MM.1S (cell line): ENCODE measurements around the gene METTL21A.

ENCODE experiments used
- DNase-seq: peaks from one replicate; pipeline ENCODE4 v3.0.0-alpha.2; 2015
- H2AFZ ChIP-seq: fragments of 300-600 bp; sonication (generic); 2 replicates; pipeline ENCODE4 v1.6.0; 2016; ENCODE audit warnings: antibody characterized with exemption, low read length
- H3F3A ChIP-seq: fragments of 300-600 bp; sonication (generic); 2 replicates; pipeline ENCODE4 v1.6.1; 2016; ENCODE audit warnings: mild to moderate bottlenecking, antibody characterized with exemption, low read length, moderate library complexity, mixed read lengths; ENCODE audit not compliant: insufficient read depth
- H3K27ac ChIP-seq: fragments of 300-600 bp; sonication (generic); 2 replicates; pipeline ENCODE4 v1.5.1; 2016; ENCODE audit warnings: mild to moderate bottlenecking, low read length
- H3K27me3 ChIP-seq: fragments of 300-600 bp; sonication (generic); replicated peaks from 2 replicates; pipeline ENCODE4 v1.6.0; 2016; ENCODE audit warnings: low read length; ENCODE audit not compliant: insufficient read depth
- H3K36me3 ChIP-seq: fragments of 300-600 bp; sonication (generic); replicated peaks from 2 replicates; pipeline ENCODE4 v1.6.1; 2016; ENCODE audit warnings: mild to moderate bottlenecking, low read length, mixed read lengths; ENCODE audit not compliant: insufficient read depth
- H3K4me1 ChIP-seq: fragments of 300-600 bp; sonication (generic); 2 replicates; pipeline ENCODE4 v1.6.1; 2016; ENCODE audit warnings: low read length, mixed read lengths
- H3K4me2 ChIP-seq: fragments of 300-600 bp; sonication (generic); 2 replicates; pipeline ENCODE4 v1.6.0; 2016; ENCODE audit warnings: low read depth, low read length
- H3K4me3 ChIP-seq: fragments of 300-600 bp; sonication (generic); 2 replicates; pipeline ENCODE4 v1.5.1; 2016; ENCODE audit warnings: low read length, mixed read lengths
- H3K79me2 ChIP-seq: fragments of 300-600 bp; sonication (generic); 2 replicates; pipeline ENCODE4 v1.6.1; 2016; ENCODE audit warnings: mixed run types, low read length, mixed read lengths
- H3K9ac ChIP-seq: fragments of 300-600 bp; sonication (generic); 2 replicates; pipeline ENCODE4 v1.6.1; 2016; ENCODE audit warnings: low read length, mixed read lengths
- H3K9me2 ChIP-seq: fragments of 300-600 bp; sonication (generic); replicated peaks from 2 replicates; pipeline ENCODE4 v1.6.1; 2016; ENCODE audit warnings: mild to moderate bottlenecking, low read length, mixed read lengths; ENCODE audit not compliant: insufficient read depth
- H3K9me3 ChIP-seq: fragments of 300-600 bp; sonication (generic); replicated peaks from 2 replicates; pipeline ENCODE4 v1.6.1; 2016; ENCODE audit warnings: mild to moderate bottlenecking, low read length, mixed read lengths; ENCODE audit not compliant: insufficient read depth
- H4K20me1 ChIP-seq: fragments of 300-600 bp; sonication (generic); 2 replicates; pipeline ENCODE4 v1.6.1; 2016; ENCODE audit warnings: mild to moderate bottlenecking, low read length, moderate library complexity, mixed read lengths; ENCODE audit not compliant: insufficient read depth
- CTCF ChIP-seq: fragments of 300-600 bp; sonication (generic); IDR thresholded peaks from 2 replicates; pipeline ENCODE4 v1.5.1; 2016; ENCODE audit warnings: antibody characterized with exemption, low read length, mixed read lengths
- EZH2 ChIP-seq: fragments of 300-600 bp; sonication (generic); optimal IDR thresholded peaks from 2 replicates; pipeline ENCODE3; 2017; ENCODE audit warnings: low read depth, mild to moderate bottlenecking, antibody characterized with exemption, low read length, mixed read lengths
- EZH2phosphoT487 ChIP-seq: fragments of 300-600 bp; sonication (generic); IDR thresholded peaks from 2 replicates; pipeline ENCODE4 v1.6.1; 2018; ENCODE audit warnings: antibody characterized with exemption, low read length

METTL21A gene

GRCh38 chr2:207662203-207662602 lies 37.0 kb upstream of the METTL21A start:
- Histone ChIP-seq H3K4me2 (no peak overlapping the region), H3K9me3 (no peaks in the 10 kb centered on the region), H2AFZ (no peak overlapping the region), H3K27ac (peak overlapping the region; percentile 17; the same call in 1 of the 2 replicates), H3K4me1 (no peaks in the 10 kb centered on the region), H3K9ac (no peak overlapping the region), H3K36me3 (no peaks in the 10 kb centered on the region), H3K4me3 (no peak overlapping the region), H3K79me2 (no peaks in the 10 kb centered on the region), H3F3A (no peaks in the 10 kb centered on the region), H3K9me2 (no peaks in the 10 kb centered on the region), H3K27me3 (no peaks in the 10 kb centered on the region), H4K20me1 (no peaks in the 10 kb centered on the region)
- peak; percentile 42 for DNase-seq
- TF ChIP-seq CTCF (no peak), EZH2 (no peak), EZH2phosphoT487 (no peak)

GRCh38 chr2:207660994-207661393 lies 35.8 kb upstream of the METTL21A start:
- Histone ChIP-seq H2AFZ (0 out of 2 replicates have a peak overlapping the region, but pooled peaks have one; percentile 9), H3K27ac (no peak overlapping the region), H3K4me3 (no peak overlapping the region), H3K4me1 (no peaks in the 10 kb centered on the region), H3K36me3 (no peaks in the 10 kb centered on the region), H3K9me3 (no peaks in the 10 kb centered on the region), H3F3A (no peaks in the 10 kb centered on the region), H3K9ac (no peak overlapping the region), H3K9me2 (no peaks in the 10 kb centered on the region), H3K27me3 (no peaks in the 10 kb centered on the region), H3K79me2 (no peaks in the 10 kb centered on the region), H3K4me2 (no peak overlapping the region), H4K20me1 (no peaks in the 10 kb centered on the region)
- no peak for TF ChIP-seq EZH2
- no peak for TF ChIP-seq CTCF
- no peak for TF ChIP-seq EZH2phosphoT487
- no peak for DNase-seq

GRCh38 chr2:207658156-207658555 lies 33.0 kb upstream of the METTL21A start:
- no peak for DNase-seq

More at GRCh38 chr2:207658156-207658555, 33.0 kb upstream of the METTL21A start:
- Histone ChIP-seq H3K4me1 (no peaks in the 10 kb centered on the region), H3F3A (no peaks in the 10 kb centered on the region), H3K79me2 (no peaks in the 10 kb centered on the region), H3K36me3 (no peaks in the 10 kb centered on the region), H3K9me3 (no peaks in the 10 kb centered on the region), H3K9me2 (no peaks in the 10 kb centered on the region), H4K20me1 (no peaks in the 10 kb centered on the region), H3K4me2 (no peak overlapping the region), H3K4me3 (no peak overlapping the region), H3K9ac (no peak overlapping the region), H2AFZ (no peak overlapping the region), H3K27ac (no peak overlapping the region), H3K27me3 (no peaks in the 10 kb centered on the region)
- no peak for TF ChIP-seq EZH2
- TF ChIP-seq CTCF = no peak
- TF ChIP-seq EZH2phosphoT487 = no peak
